ENCODE data around the gene PDE1C. TPM values are rescaled to one million over a fixed set of nuclear protein-coding genes. Genes with fewer than 3 reads are reported as not detected.

PDE1C gene
- total RNA-seq, 2 donors from 2014 or later = 0.26 to 0.60 TPM

GRCh38 chr7:31852462-31852861, 217.7 kb downstream of the PDE1C start:
- H3K27ac Mint-ChIP-seq = no peak overlapping the region
- peaks cover 30% of the 10 kb centered on the region for H3K4me1 Mint-ChIP-seq
- Histone ChIP-seq H3K4me3 (ENCODE audit: low read length) (no peak overlapping the region), H3K4me1 (ENCODE audit: control insufficient read depth, insufficient read depth, low read length) (peaks cover 18% of the 10 kb centered on the region), H3K36me3 (ENCODE audit: control insufficient read depth, insufficient read depth, low read length) (no peaks in the 10 kb centered on the region), H3K9ac (ENCODE audit: extremely low read depth, low read length, poor library complexity, severe bottlenecking) (no peak overlapping the region), H3K9me3 (ENCODE audit: control insufficient read depth, low read length) (no peaks in the 10 kb centered on the region), H3K27me3 (ENCODE audit: control insufficient read depth, insufficient read depth, low read length, poor library complexity, severe bottlenecking) (no peaks in the 10 kb centered on the region), H3K27ac (ENCODE audit: low read depth, low read length) (no peak overlapping the region)
- WGBS, 2 experiments (ENCODE audit: insufficient coverage in 1 of 2, insufficient read length in 1 of 2) = 84% methylated on average over 2 of the region's 2 CpGs; no CpG with 5 or more reads in 1 of the 2 experiments
- no peak for DNase-seq
- H3K9me3 Mint-ChIP-seq = no peaks in the 10 kb centered on the region
- H3K4me3 Mint-ChIP-seq = no peak overlapping the region
- peaks cover 5% of the 10 kb centered on the region for H3K27me3 Mint-ChIP-seq (ENCODE audit: insufficient read depth)
- TF ChIP-seq CTCF (conservative IDR thresholded peaks at IDR 0.05) = no peak
- H3K36me3 Mint-ChIP-seq (ENCODE audit: low read depth) = no peaks in the 10 kb centered on the region

GRCh38 chr7:31851119-31851518, 219.1 kb downstream of the PDE1C start:
- H3K4me1 Mint-ChIP-seq = peaks cover 27% of the 10 kb centered on the region
- no peaks in the 10 kb centered on the region for H3K36me3 Mint-ChIP-seq (ENCODE audit: low read depth)
- H3K9me3 ChIP-seq (ENCODE audit: control insufficient read depth, low read length) = no peaks in the 10 kb centered on the region
- peaks cover 2% of the 10 kb centered on the region for H3K27me3 Mint-ChIP-seq (ENCODE audit: insufficient read depth)
- no peak for DNase-seq
- no peaks in the 10 kb centered on the region for H3K9me3 Mint-ChIP-seq
- no peak overlapping the region for H3K4me3 ChIP-seq (ENCODE audit: low read length)
- H3K9ac ChIP-seq (ENCODE audit: extremely low read depth, low read length, poor library complexity, severe bottlenecking) = no peak overlapping the region
- TF ChIP-seq CTCF (conservative IDR thresholded peaks at IDR 0.05) = no peak
- H3K27me3 ChIP-seq (ENCODE audit: control insufficient read depth, insufficient read depth, low read length, poor library complexity, severe bottlenecking) = no peaks in the 10 kb centered on the region
- no peaks in the 10 kb centered on the region for H3K36me3 ChIP-seq (ENCODE audit: control insufficient read depth, insufficient read depth, low read length)
- H3K27ac ChIP-seq (ENCODE audit: low read depth, low read length) = no peak overlapping the region
- WGBS, 2 experiments (ENCODE audit: insufficient coverage in 1 of 2, insufficient read length in 1 of 2) = 74 to 92% methylated on average over 1 to 2 of the region's 2 CpGs
- H3K27ac Mint-ChIP-seq = no peak overlapping the region
- H3K4me3 Mint-ChIP-seq = no peak overlapping the region
- peaks cover 18% of the 10 kb centered on the region for H3K4me1 ChIP-seq (ENCODE audit: control insufficient read depth, insufficient read depth, low read length)

GRCh38 chr7:31850601-31851000, 219.6 kb downstream of the PDE1C start:
- Histone ChIP-seq H3K4me3 (ENCODE audit: low read length) (peak overlapping the region; percentile 46), H3K9me3 (ENCODE audit: control insufficient read depth, low read length) (no peaks in the 10 kb centered on the region), H3K9ac (ENCODE audit: extremely low read depth, low read length, poor library complexity, severe bottlenecking) (no peak overlapping the region), H3K36me3 (ENCODE audit: control insufficient read depth, insufficient read depth, low read length) (no peaks in the 10 kb centered on the region), H3K27ac (ENCODE audit: low read depth, low read length) (no peak overlapping the region), H3K27me3 (ENCODE audit: control insufficient read depth, insufficient read depth, low read length, poor library complexity, severe bottlenecking) (no peaks in the 10 kb centered on the region), H3K4me1 (ENCODE audit: control insufficient read depth, insufficient read depth, low read length) (peaks cover 14% of the 10 kb centered on the region)
- WGBS, 2 experiments (ENCODE audit: insufficient coverage in 1 of 2, insufficient read length in 1 of 2) = 67 to 83% methylated on average over 2 to 4 of the region's 4 CpGs
- H3K27ac Mint-ChIP-seq = no peak overlapping the region
- no peak for DNase-seq
- no peaks in the 10 kb centered on the region for H3K9me3 Mint-ChIP-seq
- H3K4me3 Mint-ChIP-seq = no peak overlapping the region
- peaks cover 2% of the 10 kb centered on the region for H3K27me3 Mint-ChIP-seq (ENCODE audit: insufficient read depth)
- no peak for TF ChIP-seq CTCF (conservative IDR thresholded peaks at IDR 0.05)
- H3K4me1 Mint-ChIP-seq = peaks cover 24% of the 10 kb centered on the region
- H3K36me3 Mint-ChIP-seq (ENCODE audit: low read depth) = no peaks in the 10 kb centered on the region

Measured in endodermal cell (in vitro differentiated cells).